ENCODE results near the gene LRCH3. TPM values are rescaled to one million over a fixed set of nuclear protein-coding genes. Genes with fewer than 3 reads are reported as not detected.

Gene LRCH3
- total and polyA plus RNA-seq, 9 of the 15 experiments (the other 6 are each of a cell fraction or from before 2014, with no cell fraction given): 4.6 to 75.3 (median 30.3) TPM

- ATAC-seq (peak; percentile 8), FAIRE-seq (no peak), DNase-seq (ENCODE audit: extremely low read depth in 1 of 4, low spot score in 3 of 4) (peak in 1 of 4 experiments; percentile 59)
- Histone ChIP-seq H3K4me1 (replicated peaks in 1 of 2; ENCODE audit: control insufficient read depth in 2 of 2, insufficient read depth in 2 of 2, low read length in 2 of 2) (peaks cover 30 to 33% of the 10 kb centered on the region in 2 experiments; a peak in 4 of 5 replicates), H3K27me3 (ENCODE audit: control insufficient read depth in 2 of 2, insufficient read depth in 2 of 2, low read length in 2 of 2) (no peaks in the 10 kb centered on the region), H3K79me2 (ENCODE audit: control insufficient read depth, insufficient read depth, low read length) (peaks cover 60% of the 10 kb centered on the region), H3K4me2 (ENCODE audit: insufficient read depth, low read length) (peak overlapping the region; percentile 80), H2AFZ (ENCODE audit: low read depth, low read length) (peak overlapping the region; percentile 60), H3K4me3 (peak overlapping the region; percentile 76), H4K20me1 (replicated peaks; ENCODE audit: control insufficient read depth, insufficient read depth, low read length) (no peaks in the 10 kb centered on the region; the same call in 1 of the 2 replicates), H3K9me1 (ENCODE audit: control insufficient read depth, insufficient read depth, low read length) (no peaks in the 10 kb centered on the region), H3K36me3 (ENCODE audit: control insufficient read depth, insufficient read depth, low read length) (peaks cover under 1% of the 10 kb centered on the region; the same call in 2 of the 3 replicates), H3K9ac (ENCODE audit: insufficient read depth in 1 of 2, low read depth in 2 of 2, low read length in 2 of 2) (peak overlapping the region; percentile 76 to 97), H3K9me3 (replicated peaks; ENCODE audit: control insufficient read depth, insufficient read depth, low read depth, low read length) (no peaks in the 10 kb centered on the region), H3K27ac (ENCODE audit: extremely low read depth, low read depth, low read length) (peak overlapping the region; percentile 86)
- intact Hi-C loops (cut with micrococcal nuclease): no loop called here
- BruUV-seq (replicated peaks): no TSS peak
- WGBS (ENCODE audit: insufficient coverage, low coverage, missing lambda C conversion rate): 2% methylated on average over 36 of the region's 36 CpGs
- ChIA-PET POLR2A (interaction anchor here (0.6 to 1.7 kb wide), 8 partner anchors 9 to 206 kb away, joined by 3 to 7 read pairs (median 4); partner anchors contain the start of gene LRCH3), CTCF (ENCODE audit: low intra/inter-chr PET ratio) (no interaction called here)
- in situ Hi-C loops (cut with MboI): no loop called here
- peak; percentile 87 for TF ChIP-seq ZNF121 (CRISPR knock-in tag; conservative IDR thresholded peaks at IDR 0.05)
- TF ChIP-seq VEZF1 (CRISPR knock-in tag; IDR thresholded peaks at IDR 0.05): peak; percentile 91
- TF ChIP-seq SMARCE1 (IDR thresholded peaks at IDR 0.05): 0 out of 2 replicates have a peak, but pooled peaks have one; percentile 37
- 0 out of 2 replicates have a peak, but pooled peaks have one; percentile 9 for TF ChIP-seq ZNF740 (CRISPR knock-in tag; IDR thresholded peaks at IDR 0.05)
- TF ChIP-seq ZNF740 (tag; IDR thresholded peaks at IDR 0.05): no peak
- 0 out of 2 replicates have a peak, but pooled peaks have one; percentile 20 for TF ChIP-seq ZFP91 (CRISPR knock-in tag; IDR thresholded peaks at IDR 0.05)
- 0 out of 2 replicates have a peak, but pooled peaks have one; percentile 38 for TF ChIP-seq ZNF232 (CRISPR knock-in tag; IDR thresholded peaks at IDR 0.05)
- TF ChIP-seq, protein P1, sequence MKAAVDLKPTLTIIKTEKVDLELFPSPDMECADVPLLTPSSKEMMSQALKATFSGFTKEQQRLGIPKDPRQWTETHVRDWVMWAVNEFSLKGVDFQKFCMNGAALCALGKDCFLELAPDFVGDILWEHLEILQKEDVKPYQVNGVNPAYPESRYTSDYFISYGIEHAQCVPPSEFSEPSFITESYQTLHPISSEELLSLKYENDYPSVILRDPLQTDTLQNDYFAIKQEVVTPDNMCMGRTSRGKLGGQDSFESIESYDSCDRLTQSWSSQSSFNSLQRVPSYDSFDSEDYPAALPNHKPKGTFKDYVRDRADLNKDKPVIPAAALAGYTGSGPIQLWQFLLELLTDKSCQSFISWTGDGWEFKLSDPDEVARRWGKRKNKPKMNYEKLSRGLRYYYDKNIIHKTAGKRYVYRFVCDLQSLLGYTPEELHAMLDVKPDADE (conservative IDR thresholded peaks at IDR 0.05; ENCODE audit: control insufficient read depth, low read depth, low read length): 0 out of 2 replicates have a peak, but pooled peaks have one; percentile 20
- no peak for TF ChIP-seq IRF2 (CRISPR knock-in tag; IDR thresholded peaks at IDR 0.05)
- TF ChIP-seq GABPB1 (CRISPR knock-in tag; IDR thresholded peaks at IDR 0.05): peak; percentile 34; the same call in 1 of the 2 replicates
- no peak for TF ChIP-seq FOXO4 (CRISPR knock-in tag; IDR thresholded peaks at IDR 0.05)
- peak; percentile 24; the same call in 1 of the 2 replicates for TF ChIP-seq GABPA (tag; conservative IDR thresholded peaks at IDR 0.05; ENCODE audit: low read depth)
- peak; percentile 10; the same call in 1 of the 2 replicates for TF ChIP-seq DPF2 (IDR thresholded peaks at IDR 0.05)
These were observed 40.0 kb upstream of the LRCH3 start for GRCh38 chr3:197750858-197751737.
